ENCODE data around the gene DENND1A.

Gene DENND1A

DNA sequence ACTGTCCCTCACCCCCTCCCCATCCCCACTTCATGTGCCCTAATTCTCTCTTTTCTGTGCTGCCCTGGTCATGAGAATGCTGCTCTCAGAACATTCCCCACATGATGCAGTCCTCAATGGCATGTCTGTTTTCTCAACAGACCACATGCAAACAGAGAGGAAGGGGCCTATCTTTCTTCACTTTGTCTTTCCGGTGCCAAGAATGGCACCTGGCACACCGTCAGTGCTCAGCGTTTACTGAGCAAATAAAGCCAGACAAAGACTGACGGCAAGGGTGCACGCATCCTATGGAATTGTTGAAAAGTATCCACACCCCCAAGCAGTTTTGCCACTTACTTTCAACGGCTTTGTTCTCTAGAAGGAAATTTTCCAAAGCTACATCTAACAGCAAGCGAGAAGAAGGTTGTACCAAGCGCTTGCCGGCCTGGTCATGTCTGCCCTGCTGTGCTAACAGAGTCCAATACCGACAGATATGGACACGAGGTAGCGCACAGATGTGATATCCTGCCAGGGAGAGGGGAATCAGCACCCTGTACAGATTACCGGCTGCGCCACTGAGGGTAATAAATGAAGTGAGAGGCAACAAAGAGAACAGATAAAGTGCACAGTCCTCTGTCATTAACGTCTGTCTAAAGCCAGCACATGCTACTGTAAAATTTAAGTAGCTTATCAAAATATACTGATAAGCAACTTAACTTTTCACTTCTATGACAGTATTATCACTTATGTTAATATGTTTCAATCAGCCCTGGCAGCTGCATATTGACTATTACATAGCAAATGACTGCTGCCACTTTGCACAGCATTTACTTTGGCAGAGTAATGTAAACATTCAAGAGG lies 251.7 kb downstream of the DENND1A start:
- DNase-seq = no peak

DNA sequence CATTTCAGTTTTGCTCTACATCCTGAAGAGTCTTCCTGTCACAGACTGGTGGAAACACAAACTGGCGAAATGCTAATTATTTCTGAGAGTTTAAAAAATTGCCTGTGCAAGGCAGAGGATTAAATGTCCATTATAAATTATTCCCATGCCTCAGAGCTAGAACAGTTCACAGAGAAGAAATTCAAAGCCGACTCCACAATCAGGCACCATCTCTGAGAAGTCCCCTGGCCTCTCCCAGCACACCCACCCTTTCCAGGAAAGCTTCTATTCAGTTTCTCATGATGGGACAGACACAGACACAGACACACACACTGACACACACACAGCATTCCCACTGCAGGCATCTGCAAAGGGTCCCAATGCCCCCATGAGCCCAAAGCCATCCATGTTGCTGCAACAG lies 253.1 kb downstream of the DENND1A start:
- DNase-seq = no peak

DNA sequence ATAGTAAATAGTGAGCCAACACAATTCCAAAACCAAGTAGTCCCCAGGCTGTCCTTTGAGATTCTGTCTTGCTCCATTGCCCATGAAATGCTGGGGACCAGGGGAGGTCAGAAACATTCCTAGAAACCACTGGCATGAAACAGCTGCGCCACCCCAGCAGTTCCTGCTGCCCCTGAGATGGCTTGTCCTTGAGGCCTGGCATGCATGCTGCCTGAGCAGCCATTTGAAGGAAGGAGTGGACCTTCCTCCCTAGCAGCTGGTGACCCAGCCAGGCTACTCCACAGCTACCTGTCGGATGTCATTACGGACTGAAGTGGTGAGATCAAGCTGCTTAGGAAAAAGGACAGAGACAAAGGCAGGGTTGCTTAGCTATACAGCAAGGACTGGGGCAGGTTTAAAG lies 260.6 kb downstream of the DENND1A start:
- DNase-seq = no peak

DNA sequence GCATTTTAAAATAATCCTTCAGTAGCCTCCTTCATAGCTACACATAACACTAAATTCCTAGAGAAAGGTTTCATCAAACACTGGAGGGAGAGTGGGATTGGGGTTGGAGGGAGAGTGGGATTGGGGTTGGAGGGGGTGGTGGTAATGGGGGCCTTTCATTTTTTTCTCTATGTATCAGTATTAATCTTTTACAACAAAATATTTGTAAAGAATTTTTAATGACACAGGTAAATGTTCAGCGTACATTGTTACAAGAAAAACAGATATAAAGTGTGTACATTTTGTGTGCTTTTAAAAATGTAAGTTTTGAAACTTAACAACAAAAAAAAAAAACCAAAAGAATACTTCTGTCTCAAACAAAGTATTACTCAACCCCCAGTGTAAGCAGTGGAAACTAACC lies 266.4 kb downstream of the DENND1A start:
- DNase-seq = no peak

DNA sequence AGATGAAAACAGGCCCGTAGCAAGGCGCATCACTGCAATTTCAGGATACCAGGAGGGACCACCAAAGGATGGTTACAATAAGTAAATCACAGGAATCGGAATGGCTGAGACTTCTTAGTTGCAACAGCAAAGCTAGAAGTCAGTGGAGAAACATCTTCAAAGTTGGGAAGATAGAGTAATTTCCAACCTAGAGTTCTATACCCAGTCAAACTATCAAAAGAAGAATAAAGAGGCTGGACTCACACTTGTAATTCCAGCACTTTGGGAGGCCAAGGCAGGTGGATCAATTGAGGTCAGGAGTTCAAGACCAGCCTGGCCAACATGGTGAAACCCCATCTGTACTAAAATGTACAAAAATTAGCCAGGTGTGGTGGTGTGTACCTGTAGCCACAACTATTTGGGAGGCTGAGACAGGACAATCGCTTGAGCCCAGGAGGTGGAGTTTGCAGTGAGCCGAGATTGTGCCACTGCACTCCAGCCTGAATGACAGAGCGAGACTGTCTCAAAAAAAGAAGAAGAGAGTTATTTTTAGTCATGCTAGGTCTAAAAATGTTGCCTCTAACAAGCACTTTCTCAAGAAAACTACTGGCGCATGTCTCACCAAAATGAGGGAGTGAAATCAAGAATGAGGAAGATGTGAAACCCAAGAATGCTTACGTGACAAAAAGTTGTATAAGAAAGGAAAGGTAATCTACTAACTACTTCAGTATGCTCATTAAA lies 267.7 kb downstream of the DENND1A start:
- no peak for DNase-seq

DNA sequence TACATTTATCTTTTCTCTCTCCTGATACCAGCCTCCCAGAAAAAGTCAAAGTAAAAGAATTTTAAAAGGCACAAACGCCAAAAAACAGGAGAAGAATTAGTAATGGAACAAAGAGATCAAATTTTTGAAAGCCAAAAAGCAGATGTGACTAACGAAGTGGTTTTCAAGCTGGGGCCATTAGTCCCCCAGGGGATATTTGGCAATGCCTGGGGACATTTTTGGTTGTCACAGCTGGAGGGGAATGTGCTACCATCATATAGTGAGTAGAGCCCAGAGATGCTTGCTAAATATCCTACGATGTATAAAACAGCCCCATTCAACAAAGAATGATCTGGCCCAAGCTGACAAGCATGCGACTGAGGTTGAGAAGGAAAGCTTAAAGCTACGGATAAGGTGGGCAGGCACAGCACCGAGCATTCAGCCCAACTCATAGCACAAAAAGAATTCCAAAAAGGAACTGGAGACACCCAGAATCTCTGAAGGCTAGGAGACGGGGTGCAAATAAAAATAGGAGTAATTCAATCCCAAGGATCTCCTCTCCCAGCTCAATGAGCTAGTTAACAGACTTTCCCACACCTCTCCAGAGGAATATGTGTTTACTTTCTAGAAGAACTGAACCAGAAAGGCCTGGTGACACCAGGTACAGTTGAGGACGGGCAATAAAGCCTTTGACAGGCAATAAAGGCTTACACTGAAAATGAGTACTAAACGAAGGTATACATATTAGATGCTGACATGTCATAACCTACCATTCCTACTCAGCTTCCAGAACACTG lies 269.0 kb downstream of the DENND1A start:
- no peak for DNase-seq

DNA sequence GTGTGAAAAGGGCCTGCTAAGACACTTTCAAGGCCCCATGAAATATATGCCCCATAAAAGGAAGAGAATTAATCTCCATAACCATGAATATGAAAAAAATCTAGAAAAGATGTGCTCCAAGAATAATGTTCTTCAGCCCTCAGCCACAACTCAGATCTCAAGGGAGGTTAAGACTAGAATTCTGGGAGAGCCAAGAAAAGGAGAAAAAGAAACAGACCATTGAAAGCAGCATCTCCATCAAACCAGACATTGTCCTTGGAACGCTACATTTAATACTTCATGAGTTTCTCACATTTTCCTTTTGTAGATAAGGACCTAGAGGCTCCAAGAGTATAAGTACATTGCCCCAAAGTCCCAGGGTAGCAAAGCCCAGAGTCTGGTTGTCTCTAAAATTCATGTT lies 270.6 kb downstream of the DENND1A start:
- DNase-seq = no peak

DNA sequence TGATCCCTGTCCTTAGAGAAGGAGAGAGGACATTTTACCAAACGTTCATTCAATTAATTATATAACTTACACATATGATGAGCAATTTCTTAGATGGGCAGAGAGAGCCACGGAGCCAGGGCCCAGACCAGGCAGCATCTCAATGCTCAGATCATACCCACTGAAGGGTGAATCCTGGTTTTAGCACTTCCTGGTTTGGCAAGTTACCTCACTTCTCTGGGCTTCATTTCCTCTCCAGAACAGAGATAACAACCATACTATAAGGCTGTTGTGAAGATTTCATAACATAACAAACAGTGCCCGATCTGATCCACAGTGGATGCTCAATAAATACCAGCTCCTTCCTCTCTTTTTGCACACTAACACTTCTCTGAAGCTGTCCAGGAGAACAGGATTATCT lies 271.1 kb downstream of the DENND1A start:
- DNase-seq = no peak

DNA sequence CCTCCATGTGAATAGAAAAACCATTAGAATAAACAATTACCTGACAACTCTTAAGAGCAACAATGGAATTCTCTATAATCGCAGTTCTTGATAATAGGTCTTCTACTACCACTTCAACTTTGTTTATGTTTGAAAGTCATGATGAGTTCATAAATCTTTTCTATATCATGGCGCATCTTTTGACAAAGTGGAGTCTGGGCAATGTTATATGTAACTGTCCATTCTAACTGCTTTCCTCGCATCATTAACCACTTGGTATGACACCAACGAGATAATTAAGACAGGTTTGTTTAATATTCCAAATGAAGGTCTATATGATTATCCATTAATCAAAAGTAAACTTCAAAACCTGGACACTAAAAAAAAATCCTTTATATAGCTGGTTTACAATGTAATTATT lies 272.0 kb downstream of the DENND1A start:
- no peak for DNase-seq

DNA sequence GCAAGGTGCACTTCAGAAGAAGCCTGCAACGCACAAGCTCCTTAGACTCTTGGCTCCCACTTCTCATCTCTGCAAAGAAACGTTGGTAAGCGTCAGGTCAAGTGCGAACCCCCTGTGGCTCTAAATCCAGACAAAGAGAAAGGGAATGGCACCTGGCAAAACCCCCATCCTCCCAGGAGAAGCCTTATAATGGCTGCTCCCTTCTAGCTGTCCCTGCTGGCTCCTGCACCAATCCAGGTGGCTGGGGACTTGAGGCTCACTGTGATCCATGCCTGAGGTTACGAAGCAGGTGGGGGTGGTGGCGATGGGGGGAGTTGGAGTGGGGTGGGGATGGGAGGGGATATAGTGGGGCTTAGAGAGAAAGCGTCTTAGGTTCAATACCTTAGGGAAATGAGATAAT lies 272.8 kb downstream of the DENND1A start:
- no peak for DNase-seq

DNA sequence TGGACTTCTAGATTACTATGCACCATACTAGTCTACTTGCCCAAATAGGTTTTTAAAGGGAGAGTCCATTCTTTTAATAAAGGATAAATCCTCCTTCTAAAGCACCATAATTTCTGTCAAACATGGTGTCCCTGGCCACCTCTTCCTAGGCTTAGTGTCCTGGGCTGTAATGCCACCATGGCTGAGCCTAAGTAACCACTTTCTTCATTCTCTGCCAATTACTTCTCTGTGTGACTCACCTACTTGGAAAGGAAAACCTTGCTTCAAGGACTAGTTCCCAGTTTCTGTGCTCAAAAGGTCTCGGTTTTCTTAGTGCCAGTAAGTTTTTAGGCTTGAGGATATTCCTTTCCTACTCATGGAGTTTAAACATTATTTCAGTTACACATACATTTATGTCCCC lies 273.4 kb downstream of the DENND1A start:
- no peak for DNase-seq

DNA sequence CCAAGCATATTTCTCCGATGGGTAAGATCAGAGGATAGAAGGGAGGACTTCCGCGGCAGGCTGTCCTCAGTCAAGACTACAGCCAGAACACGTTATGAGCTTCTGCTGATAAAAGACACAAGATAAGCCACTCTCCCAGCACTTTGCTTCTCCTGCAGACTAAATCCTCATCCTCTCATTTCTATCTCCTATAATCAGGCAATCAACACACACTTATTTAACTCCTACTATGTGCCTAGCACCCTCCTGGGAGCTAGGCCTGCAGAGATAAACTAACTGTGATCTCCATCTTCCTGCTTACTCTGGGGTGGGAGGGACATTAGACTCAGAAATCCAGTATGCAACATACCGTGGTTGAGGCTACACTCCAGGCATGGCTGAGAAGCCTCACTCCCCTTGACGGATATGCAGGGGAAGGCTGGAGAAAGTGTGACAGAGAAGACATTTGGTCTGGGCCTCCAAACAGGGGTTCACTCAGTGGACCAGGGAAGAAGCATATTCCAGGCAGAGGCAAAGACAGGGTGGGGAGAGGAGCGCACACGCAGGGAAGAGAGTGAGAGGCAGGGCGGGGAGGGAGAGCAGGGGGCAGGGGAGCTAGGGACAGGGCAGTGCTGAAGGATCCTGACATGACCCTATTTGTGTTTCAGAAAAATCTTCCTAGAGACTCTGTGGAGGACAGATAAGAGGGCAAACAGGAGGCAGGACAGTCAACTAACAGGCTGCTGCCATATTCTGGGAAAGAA lies 274.1 kb downstream of the DENND1A start:
- DNase-seq = no peak

DNA sequence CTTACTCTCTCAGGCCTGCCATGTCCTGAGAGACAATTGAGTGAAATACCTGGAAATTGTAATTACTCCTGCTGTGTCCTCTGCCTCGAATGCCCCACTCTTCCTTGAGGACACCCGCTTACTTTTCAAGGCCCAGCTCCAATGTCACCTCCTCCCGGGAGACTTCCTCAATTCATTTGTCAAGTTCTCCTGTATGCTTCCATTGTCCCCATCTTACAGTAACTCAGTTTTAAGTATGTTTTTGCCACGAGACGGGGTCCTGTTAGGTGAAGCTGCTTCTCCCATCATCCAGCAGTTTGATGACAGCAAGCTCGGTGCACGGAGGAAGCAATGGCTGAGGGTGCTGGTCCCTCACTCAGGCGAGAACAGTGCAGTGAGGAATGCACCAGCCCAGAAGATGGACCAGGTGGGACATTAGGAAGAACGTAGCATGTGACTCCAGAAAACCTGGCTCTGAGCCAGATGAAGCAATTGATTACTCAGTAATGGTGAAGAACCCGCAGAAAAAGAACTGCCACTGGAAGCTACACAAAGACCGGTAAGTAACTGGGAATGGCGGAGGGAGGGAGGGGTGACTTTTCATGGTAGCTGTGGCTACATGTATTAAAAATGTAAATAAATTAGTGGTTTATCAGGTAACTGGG lies 274.8 kb downstream of the DENND1A start:
- no peak for DNase-seq

DNA sequence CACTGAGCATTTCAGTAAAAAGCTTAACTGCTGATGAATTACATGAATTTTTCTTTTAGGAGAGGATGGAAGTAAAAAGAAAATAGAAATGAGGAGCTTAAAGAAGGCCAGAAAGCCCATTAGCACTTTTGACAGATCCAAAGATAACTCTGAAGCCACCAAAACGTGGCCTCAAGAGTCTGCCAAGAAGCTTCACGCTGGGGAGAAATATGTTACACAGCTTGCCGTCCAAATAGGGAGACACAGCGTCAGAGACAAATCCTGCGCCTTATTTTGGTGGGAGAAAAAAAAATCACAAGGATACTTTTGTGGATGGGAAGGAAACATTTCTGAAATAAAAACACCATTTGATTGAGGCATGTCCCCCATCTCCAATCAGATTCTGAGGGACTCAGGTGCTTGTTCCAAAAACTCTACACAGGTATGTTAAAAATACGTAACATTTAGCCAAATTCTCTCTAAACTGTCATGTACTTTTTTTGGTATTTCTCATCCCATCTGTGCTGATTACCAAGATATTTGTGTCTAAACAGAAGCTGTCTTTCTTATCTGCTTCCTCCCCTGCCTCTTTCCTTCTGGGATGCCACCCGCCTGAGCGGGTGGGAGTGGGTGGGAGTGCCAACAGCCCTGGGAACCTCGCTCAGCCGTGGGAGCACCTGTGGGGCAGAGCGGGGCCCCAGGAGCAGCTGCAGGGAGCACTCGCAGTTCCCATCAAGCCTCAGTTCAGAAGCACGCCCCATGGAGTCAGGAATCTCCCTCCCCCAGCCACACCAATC lies 275.5 kb downstream of the DENND1A start:
- no peak for DNase-seq

DNA sequence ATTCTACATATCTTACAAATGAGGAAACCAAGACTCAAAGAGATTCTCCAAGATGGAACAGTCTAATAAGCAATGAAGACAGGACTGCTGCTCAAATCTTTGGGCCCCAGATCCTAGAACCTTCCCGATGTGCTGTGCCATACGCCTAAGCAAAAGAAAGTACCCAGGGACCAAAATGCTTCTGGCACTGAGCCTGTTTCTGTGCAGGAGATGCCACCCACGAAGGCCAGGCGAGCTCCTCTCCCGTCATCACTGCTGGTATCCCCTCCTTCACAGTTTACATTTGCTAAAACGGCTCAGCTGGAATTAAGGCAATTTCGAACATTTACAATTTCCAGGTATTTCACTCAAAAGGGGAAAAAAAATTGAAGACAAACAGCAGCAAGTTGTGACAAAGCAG lies 277.5 kb downstream of the DENND1A start:
- no peak for DNase-seq

DNA sequence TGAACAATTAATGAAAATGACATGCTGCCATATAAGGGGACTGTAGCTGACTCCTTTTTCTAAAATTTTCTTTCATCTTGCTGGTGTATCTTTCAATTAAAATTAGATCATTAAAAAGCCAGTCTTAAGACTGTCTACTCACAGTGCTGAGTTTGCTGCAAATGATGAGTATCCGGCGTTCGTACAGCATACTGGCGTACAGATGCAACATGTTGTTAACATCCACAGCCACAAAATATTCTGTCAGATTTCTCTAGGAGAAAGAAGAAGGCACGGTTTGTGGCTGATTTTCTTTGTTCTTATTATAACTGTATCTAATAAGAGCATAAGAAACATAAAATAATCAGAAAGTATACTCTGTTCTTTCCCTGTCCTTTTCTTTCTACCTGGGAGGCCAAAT lies 278.1 kb downstream of the DENND1A start:
- no peak for DNase-seq

DNA sequence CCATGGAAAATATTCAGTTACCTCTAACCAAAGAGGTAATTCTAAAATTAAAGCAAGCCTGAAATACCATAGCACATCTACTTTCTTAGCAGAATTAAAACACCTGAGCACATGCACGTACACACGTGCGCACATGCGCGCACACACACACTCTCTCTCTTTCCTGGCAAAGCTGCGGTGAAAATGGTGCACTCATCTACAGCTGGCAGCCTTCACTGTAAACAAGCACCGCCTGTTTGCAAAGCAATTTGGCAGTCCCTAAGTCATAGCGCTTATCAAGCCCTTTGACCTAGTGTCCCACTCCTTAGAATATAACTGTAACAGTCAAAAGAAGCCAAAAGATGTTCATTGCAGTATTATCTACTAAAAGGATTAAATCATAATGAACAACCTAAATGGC lies 278.7 kb downstream of the DENND1A start:
- DNase-seq = no peak

DNA sequence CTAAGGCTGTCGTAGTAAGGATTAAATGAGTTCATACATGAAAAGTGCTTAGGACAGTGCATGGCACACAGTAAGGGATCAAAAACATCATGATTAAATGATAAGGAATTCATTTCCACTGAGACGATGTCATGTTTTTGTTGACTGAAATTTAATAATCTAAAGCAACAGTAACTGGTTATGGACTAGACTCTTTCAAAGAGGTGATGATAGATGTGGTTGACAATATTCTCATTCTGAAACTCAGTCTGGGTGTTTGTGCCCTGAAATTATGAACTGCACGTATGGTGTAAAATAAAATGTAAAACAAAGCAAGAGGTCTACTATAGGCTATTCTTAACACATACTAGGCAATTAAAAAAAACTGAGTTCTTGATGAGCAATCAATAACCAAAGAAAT lies 280.0 kb downstream of the DENND1A start:
- DNase-seq = no peak

DNA sequence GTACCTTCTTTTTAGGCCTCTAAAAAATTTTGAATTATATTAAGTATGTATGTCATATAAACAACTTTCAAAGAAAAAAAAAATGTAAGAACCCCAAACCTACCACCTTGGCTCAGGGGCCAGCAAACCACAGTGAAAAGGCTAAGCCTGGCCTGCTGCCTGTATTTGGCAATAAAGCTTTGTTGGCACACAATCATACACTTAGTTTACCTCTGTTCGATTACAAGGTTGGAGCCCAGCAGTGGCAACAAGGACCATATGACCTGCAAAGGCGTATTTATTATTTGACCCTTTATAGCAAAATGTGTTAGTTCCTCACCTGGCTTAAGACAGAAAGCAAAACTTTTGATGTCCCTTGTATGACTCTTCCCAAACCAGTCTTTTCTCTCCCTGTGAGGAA lies 282.8 kb downstream of the DENND1A start:
- DNase-seq = no peak

DNA sequence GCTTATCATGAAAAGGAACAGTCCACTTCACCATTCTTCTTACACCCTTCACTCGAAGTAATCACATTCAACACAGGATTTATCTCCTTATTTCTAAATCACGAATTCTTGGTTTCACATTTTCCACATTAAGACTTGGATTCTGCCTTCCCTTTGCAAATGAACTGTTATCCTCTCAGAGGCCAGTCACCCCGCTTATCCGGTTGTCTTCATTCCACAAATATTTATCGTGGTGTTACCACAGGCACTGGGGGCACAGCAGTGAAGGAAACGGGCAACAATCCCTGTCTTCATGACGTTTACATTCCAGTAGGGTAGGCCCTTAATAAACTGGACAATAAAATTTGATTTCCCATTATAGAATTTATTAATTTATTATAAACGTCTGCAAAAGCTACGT lies 284.2 kb downstream of the DENND1A start:
- no peak for DNase-seq

DNA sequence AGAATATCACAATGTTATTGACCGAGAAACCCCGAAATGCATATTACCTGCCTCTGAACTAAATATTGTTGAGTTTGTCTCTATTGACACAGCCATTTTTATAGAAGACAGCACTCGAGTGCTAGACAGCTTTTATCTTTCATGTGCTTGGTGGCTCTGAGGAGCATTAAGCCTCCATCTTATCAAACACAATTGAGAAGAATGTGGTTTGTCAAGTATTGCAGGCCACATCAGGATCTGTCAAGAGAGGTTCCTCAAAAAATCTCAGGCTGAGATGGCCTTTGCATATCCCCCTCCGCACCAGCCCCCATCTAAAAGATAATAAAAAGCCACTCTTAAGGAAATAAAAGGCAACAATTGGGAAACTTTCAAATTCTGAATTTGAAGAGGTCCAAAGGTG lies 284.8 kb downstream of the DENND1A start:
- no peak for DNase-seq

DNA sequence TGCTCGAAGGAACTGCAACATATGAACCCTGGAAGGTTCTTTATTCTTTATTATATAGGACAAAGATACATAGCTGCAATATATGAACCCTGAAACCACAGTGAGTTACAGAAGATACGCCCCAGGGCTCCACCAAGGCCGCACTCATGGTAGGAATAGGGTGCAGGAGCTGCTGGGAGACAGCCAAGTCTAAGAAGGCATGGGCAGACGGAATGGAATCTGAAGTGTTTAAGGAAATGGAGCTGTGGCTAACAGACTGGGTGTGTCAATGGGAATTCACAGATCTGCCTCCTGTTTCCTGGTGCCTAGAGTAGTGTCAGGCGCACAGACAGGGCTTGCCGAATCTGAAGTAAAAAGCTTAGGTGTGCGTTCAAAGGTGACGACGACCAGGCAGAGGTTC lies 286.4 kb downstream of the DENND1A start:
- DNase-seq = no peak

Data from NCI-H526 treated with DMSO at 0.1 percent for 48 hours (cell line).